K562 (cell line): ENCODE results near the gene NEMP1. TPM values are rescaled to one million over a fixed set of nuclear protein-coding genes. Genes with fewer than 3 reads are reported as not detected.

Source experiments
- CHD7 ChIP-seq: fragments of 200-600 bp; sonication (generic); IDR thresholded peaks from one replicate; pipeline ENCODE4 v1.6.1; 2012; ENCODE audit warnings: mild to moderate bottlenecking, low read depth, low read length, inconsistent platforms
- ESRRA ChIP-seq: fragments of 450-650 bp; IDR thresholded peaks from 2 replicates; pipeline ENCODE4 v1.6.1; 2014; ENCODE audit warnings: low read depth, mild to moderate bottlenecking, moderate library complexity, borderline replicate concordance
- FOXM1 ChIP-seq, 2 experiments: fragments of 450-650 bp in 1 of 2; sonication (generic) in 1 of 2; formaldehyde crosslinking in 1 of 2; IDR thresholded peaks; 2 replicates each; pipeline versions ENCODE4 v1.6.1 to v1.9.0; 2017 to 2022; ENCODE audit warnings: low read depth in 2 of 2, mild to moderate bottlenecking in 2 of 2, missing genetic modification reagents in 1 of 2, moderate library complexity in 1 of 2
- GTF2E2 ChIP-seq: fragments of 200-800 bp; sonication (Bioruptor generic); IDR thresholded peaks from 2 replicates; pipeline ENCODE4 v1.6.1; 2016; ENCODE audit warnings: missing genetic modification characterization, missing compliant biosample characterization
- HDAC2 ChIP-seq: fragments of 450-650 bp; IDR thresholded peaks from 2 replicates; pipeline ENCODE4 v1.6.1; 2016; ENCODE audit warnings: mild to moderate bottlenecking
- KLF16 ChIP-seq: IDR thresholded peaks from 2 replicates; pipeline ENCODE4 v1.6.1; 2016; ENCODE audit warnings: antibody characterized with exemption
- RBFOX2 ChIP-seq: fragments of 200-400 bp; formaldehyde crosslinking; IDR thresholded peaks from 2 replicates; pipeline ENCODE4 v1.6.1; 2017; ENCODE audit warnings: low read depth, mild to moderate bottlenecking, low read length, moderate library complexity
- ZNF583 ChIP-seq: fragments of 250-450 bp; sonication (Bioruptor Pico); IDR thresholded peaks from 2 replicates; pipeline ENCODE4 v1.4.0; 2020
- polyA plus RNA-seq, 8 experiments: library from polyadenylated mRNA; depleted of rRNA in 4 of 8; stranded (reverse) in 5 of 8; unstranded in 3 of 8; fragments of >200 nt; fragmentation: Nextera tagmentation in 2 of 8; fragmentation: Illumina TruSeq in 1 of 8; extraction: Ambion mirVana in 2 of 8; extraction: Trizol in 1 of 8; gene quantifications; 2 replicates each; pipeline versions ENCODE4 v1.2.1 to v1.2.3, GENCODE V29; 2011 to 2014; ENCODE audit warnings: inconsistent platforms in 1 of 8, missing spikeins in 1 of 8
- total RNA-seq, 7 experiments: library from RNA; depleted of rRNA in 6 of 7; stranded (reverse); fragments of >200 nt in 6 of 7; fragmentation: Illumina TruSeq in 2 of 7; extraction: Trizol in 2 of 7; gene quantifications; 2 replicates each; pipeline versions ENCODE4 v1.2.1 to v1.2.3, GENCODE V29; 2011 to 2021; ENCODE audit warnings: low replicate concordance in 1 of 7
- TF ChIP-seq, protein P1 (sequence below): fragments of 250-450 bp; sonication (Bioruptor Pico); IDR thresholded peaks from 2 replicates; pipeline ENCODE4 v1.4.0; 2020

The NEMP1 gene
- total and polyA plus RNA-seq, 9 of the 15 experiments (the other 6 are each of a cell fraction or from before 2014, with no cell fraction given), result 9.5 to 82.2 (median 41.2) TPM

GRCh38 chr12:57078519-57079404 lies at the start of gene NEMP1 (continued):
- TF ChIP-seq CHD7 (no peak), KLF16 (no peak), ESRRA (peak; percentile 51; the same call in 1 of the 2 replicates), HDAC2 (peak; percentile 51; the same call in 1 of the 2 replicates), GTF2E2 (tag) (peak; percentile 74; the same call in 1 of the 2 replicates), ZNF583 (CRISPR knock-in tag) (0 out of 2 replicates have a peak, but pooled peaks have one; percentile 59), FOXM1 (IDR thresholded peaks at IDR 0.05; ENCODE audit: low read depth) (peak; percentile 84), FOXM1 (CRISPR knock-in tag; IDR thresholded peaks at IDR 0.05; ENCODE audit: low read depth) (no peak), RBFOX2 (peak; percentile 96)
- TF ChIP-seq, protein P1, sequence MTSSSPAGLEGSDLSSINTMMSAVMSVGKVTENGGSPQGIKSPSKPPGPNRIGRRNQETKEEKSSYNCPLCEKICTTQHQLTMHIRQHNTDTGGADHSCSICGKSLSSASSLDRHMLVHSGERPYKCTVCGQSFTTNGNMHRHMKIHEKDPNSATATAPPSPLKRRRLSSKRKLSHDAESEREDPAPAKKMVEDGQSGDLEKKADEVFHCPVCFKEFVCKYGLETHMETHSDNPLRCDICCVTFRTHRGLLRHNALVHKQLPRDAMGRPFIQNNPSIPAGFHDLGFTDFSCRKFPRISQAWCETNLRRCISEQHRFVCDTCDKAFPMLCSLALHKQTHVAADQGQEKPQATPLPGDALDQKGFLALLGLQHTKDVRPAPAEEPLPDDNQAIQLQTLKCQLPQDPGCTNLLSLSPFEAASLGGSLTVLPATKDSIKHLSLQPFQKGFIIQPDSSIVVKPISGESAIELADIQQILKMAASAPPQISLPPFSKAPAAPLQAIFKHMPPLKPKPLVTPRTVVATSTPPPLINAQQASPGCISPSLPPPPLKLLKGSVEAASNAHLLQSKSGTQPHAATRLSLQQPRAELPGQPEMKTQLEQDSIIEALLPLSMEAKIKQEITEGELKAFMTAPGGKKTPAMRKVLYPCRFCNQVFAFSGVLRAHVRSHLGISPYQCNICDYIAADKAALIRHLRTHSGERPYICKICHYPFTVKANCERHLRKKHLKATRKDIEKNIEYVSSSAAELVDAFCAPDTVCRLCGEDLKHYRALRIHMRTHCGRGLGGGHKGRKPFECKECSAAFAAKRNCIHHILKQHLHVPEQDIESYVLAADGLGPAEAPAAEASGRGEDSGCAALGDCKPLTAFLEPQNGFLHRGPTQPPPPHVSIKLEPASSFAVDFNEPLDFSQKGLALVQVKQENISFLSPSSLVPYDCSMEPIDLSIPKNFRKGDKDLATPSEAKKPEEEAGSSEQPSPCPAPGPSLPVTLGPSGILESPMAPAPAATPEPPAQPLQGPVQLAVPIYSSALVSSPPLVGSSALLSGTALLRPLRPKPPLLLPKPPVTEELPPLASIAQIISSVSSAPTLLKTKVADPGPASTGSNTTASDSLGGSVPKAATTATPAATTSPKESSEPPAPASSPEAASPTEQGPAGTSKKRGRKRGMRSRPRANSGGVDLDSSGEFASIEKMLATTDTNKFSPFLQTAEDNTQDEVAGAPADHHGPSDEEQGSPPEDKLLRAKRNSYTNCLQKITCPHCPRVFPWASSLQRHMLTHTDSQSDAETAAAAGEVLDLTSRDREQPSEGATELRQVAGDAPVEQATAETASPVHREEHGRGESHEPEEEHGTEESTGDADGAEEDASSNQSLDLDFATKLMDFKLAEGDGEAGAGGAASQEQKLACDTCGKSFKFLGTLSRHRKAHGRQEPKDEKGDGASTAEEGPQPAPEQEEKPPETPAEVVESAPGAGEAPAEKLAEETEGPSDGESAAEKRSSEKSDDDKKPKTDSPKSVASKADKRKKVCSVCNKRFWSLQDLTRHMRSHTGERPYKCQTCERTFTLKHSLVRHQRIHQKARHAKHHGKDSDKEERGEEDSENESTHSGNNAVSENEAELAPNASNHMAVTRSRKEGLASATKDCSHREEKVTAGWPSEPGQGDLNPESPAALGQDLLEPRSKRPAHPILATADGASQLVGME (CRISPR knock-in tag), result peak; percentile 88
